ENCODE measurements around the gene NKX1-2.

The NKX1-2 gene

GRCh38 chr10:124429576-124429975 lies 20.3 kb downstream of the NKX1-2 start:
- no peak for DNase-seq (ENCODE audit: low read depth)
- no peak for TF ChIP-seq CTCF (IDR thresholded peaks at IDR 0.05; ENCODE audit: control insufficient read depth, insufficient read depth, low read depth, low read length, missing control alignments)
- no peak overlapping the region for H3K4me3 ChIP-seq (ENCODE audit: control insufficient read depth, low read depth, low read length)

DNA sequence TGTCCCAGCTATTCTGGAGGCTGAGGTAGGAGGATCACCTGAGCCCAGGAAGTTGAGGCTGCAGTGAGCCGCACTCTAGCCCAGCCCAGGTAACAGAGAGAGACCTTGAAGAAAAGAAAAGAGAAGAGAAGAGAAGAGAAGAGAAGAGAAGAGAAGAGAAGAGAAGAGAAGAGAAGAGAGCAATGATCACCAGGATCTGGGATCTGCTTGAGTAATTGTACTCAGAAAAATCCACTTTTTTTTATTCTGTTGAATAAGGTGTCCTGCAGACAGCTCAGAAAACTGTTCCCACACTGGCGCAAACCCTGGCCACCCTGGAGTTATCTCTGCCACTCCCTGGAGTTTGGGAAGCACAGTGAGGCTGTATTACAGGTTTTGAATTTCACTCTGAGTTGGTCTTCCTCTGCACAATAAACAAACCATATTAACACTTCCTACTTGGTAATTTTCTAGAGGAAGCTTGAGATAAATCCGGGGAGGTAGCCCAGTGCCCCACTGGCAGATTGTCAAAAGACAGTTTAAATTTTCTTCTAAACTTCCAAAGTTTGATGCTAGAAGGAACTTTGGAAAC lies 21.5 kb downstream of the NKX1-2 start:
- no peak for DNase-seq (ENCODE audit: low read depth)
- TF ChIP-seq CTCF (IDR thresholded peaks at IDR 0.05; ENCODE audit: control insufficient read depth, insufficient read depth, low read depth, low read length, missing control alignments) = no peak
- no peak overlapping the region for H3K4me3 ChIP-seq (ENCODE audit: control insufficient read depth, low read depth, low read length)

DNA sequence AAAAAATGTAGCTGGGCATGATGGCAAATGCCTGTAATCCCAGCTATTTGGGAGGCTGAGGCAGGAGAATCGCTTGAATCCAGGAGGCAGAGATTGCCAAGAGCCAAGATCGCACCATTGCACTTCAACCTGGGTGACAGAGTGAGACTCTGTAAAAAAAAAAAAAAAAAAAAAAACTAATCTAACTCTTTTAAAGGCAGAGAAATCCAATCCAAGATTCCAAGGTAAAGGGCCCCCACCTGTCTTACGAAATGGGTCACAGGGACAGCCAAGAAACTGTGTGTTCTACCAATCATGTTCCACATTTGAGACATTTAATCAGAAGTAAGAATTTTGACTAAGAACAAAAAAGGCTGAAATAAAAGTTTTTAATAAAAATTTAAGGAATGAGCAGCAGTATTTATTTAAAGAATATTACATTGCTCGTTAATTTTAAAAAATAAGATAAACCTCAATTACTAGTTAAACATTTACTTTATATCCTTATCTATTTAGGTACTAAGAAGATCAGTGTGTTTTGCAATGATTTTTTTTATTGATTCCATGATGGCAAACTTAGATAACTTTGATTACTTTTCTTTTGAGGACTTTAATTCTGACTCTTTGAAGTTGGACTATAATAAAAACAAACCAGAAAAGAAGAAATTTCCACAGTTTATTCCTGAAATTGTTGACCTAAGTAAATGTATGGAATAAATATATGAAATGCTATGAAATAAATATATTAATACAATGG lies 24.4 kb downstream of the NKX1-2 start:
- DNase-seq (ENCODE audit: low read depth) = no peak
- TF ChIP-seq CTCF (IDR thresholded peaks at IDR 0.05; ENCODE audit: control insufficient read depth, insufficient read depth, low read depth, low read length, missing control alignments) = no peak
- no peak overlapping the region for H3K4me3 ChIP-seq (ENCODE audit: control insufficient read depth, low read depth, low read length)

GRCh38 chr10:124423813-124424212 lies 26.0 kb downstream of the NKX1-2 start:
- DNase-seq (ENCODE audit: low read depth) = no peak
- TF ChIP-seq CTCF (IDR thresholded peaks at IDR 0.05; ENCODE audit: control insufficient read depth, insufficient read depth, low read depth, low read length, missing control alignments) = no peak

GRCh38 chr10:124422742-124423141 lies 27.1 kb downstream of the NKX1-2 start:
- no peak overlapping the region for H3K4me3 ChIP-seq (ENCODE audit: control insufficient read depth, low read depth, low read length)
- no peak for TF ChIP-seq CTCF (IDR thresholded peaks at IDR 0.05; ENCODE audit: control insufficient read depth, insufficient read depth, low read depth, low read length, missing control alignments)
- no peak for DNase-seq (ENCODE audit: low read depth)

More at GRCh38 chr10:124423813-124424212, 26.0 kb downstream of the NKX1-2 start:
- H3K4me3 ChIP-seq (ENCODE audit: control insufficient read depth, low read depth, low read length) = no peak overlapping the region

- no peak for TF ChIP-seq CTCF (IDR thresholded peaks at IDR 0.05; ENCODE audit: control insufficient read depth, insufficient read depth, low read depth, low read length, missing control alignments)
- H3K4me3 ChIP-seq (ENCODE audit: control insufficient read depth, low read depth, low read length) = no peak overlapping the region
- no peak for DNase-seq (ENCODE audit: low read depth)
Measured at GRCh38 chr10:124420254-124420653, 29.6 kb downstream of the NKX1-2 start.
